ENCODE data around the gene YWHAE. TPM values are rescaled to one million over a fixed set of nuclear protein-coding genes. Genes with fewer than 3 reads are reported as not detected.

YWHAE gene
- total RNA-seq, 1 experiment from 2014 or later = 210 TPM

GRCh38 chr17:1322480-1322879, 77.5 kb downstream of the YWHAE start:
- intact Hi-C loops (cut with micrococcal nuclease) = no loop called here
- no peaks in the 10 kb centered on the region for H3F3A ChIP-seq (ENCODE audit: low read length, unreplicated experiment)
- ATAC-seq (no peak), DNase-seq (no peak)
- no peaks in the 10 kb centered on the region for H3K27me3 ChIP-seq (ENCODE audit: low read length)
- no peak overlapping the region for H3K4me2 ChIP-seq (ENCODE audit: low read length)
- no peaks in the 10 kb centered on the region for H3K9me3 ChIP-seq (ENCODE audit: low read length)
- no peak overlapping the region for H3K27ac ChIP-seq (ENCODE audit: low read length)
- H3K9me2 ChIP-seq (replicated peaks; ENCODE audit: low read length) = no peaks in the 10 kb centered on the region
- no peak overlapping the region for H3K4me3 ChIP-seq (ENCODE audit: low read length)
- POLR2A ChIA-PET (ENCODE audit: unreplicated experiment) = no interaction called here
- BruUV-seq (replicated peaks) = no TSS peak
- H3K4me1 ChIP-seq (ENCODE audit: insufficient read depth, low read length) = no peaks in the 10 kb centered on the region
- H3K9ac ChIP-seq (ENCODE audit: low read length) = no peak overlapping the region
- no peak overlapping the region for H2AFZ ChIP-seq (ENCODE audit: low read length)
- H3K79me2 ChIP-seq (ENCODE audit: low read length) = no peaks in the 10 kb centered on the region
- H4K20me1 ChIP-seq (ENCODE audit: low read length) = no peaks in the 10 kb centered on the region
- no peak for TF ChIP-seq EZH2 (IDR thresholded peaks at IDR 0.05; ENCODE audit: low read length, unreplicated experiment)
- no peak for TF ChIP-seq CTCF (conservative IDR thresholded peaks at IDR 0.05; ENCODE audit: low read depth, low read length)
- no peak for TF ChIP-seq EZH2phosphoT487 (IDR thresholded peaks at IDR 0.05; ENCODE audit: borderline replicate concordance, low read length)
- no peaks in the 10 kb centered on the region for H3K36me3 ChIP-seq (ENCODE audit: low read depth, low read length)
- CTCF ChIA-PET = no interaction called here

GRCh38 chr17:1322014-1322428, 78.0 kb downstream of the YWHAE start:
- Histone ChIP-seq H3K4me1 (ENCODE audit: insufficient read depth, low read length) (no peaks in the 10 kb centered on the region), H2AFZ (ENCODE audit: low read length) (no peak overlapping the region), H3K4me3 (ENCODE audit: low read length) (no peak overlapping the region), H3K79me2 (ENCODE audit: low read length) (no peaks in the 10 kb centered on the region), H3F3A (ENCODE audit: low read length, unreplicated experiment) (no peaks in the 10 kb centered on the region), H3K9ac (ENCODE audit: low read length) (no peak overlapping the region), H3K9me2 (replicated peaks; ENCODE audit: low read length) (no peaks in the 10 kb centered on the region), H3K4me2 (ENCODE audit: low read length) (no peak overlapping the region), H3K9me3 (ENCODE audit: low read length) (no peaks in the 10 kb centered on the region), H4K20me1 (ENCODE audit: low read length) (no peaks in the 10 kb centered on the region), H3K36me3 (ENCODE audit: low read depth, low read length) (no peaks in the 10 kb centered on the region), H3K27me3 (ENCODE audit: low read length) (no peaks in the 10 kb centered on the region), H3K27ac (ENCODE audit: low read length) (no peak overlapping the region)
- ATAC-seq = no peak
- POLR2A ChIA-PET (ENCODE audit: unreplicated experiment) = no interaction called here
- CTCF ChIA-PET = no interaction called here
- intact Hi-C loops (cut with micrococcal nuclease) = no loop called here
- no TSS peak for BruUV-seq (replicated peaks)
- TF ChIP-seq CTCF (conservative IDR thresholded peaks at IDR 0.05; ENCODE audit: low read depth, low read length) (no peak), EZH2phosphoT487 (IDR thresholded peaks at IDR 0.05; ENCODE audit: borderline replicate concordance, low read length) (no peak), EZH2 (IDR thresholded peaks at IDR 0.05; ENCODE audit: low read length, unreplicated experiment) (no peak)
- DNase-seq = no peak

- ATAC-seq (no peak), DNase-seq (no peak)
- no peaks in the 10 kb centered on the region for H3K79me2 ChIP-seq (ENCODE audit: low read length)
- ChIA-PET CTCF (interaction anchor here (0.6 kb wide), 1 partner anchor 1461 kb away, joined by 4 read pairs; no protein-coding TSS in a partner anchor), POLR2A (ENCODE audit: unreplicated experiment) (no interaction called here)
- H3F3A ChIP-seq (ENCODE audit: low read length, unreplicated experiment) = no peaks in the 10 kb centered on the region
- H3K4me3 ChIP-seq (ENCODE audit: low read length) = no peak overlapping the region
- no peaks in the 10 kb centered on the region for H4K20me1 ChIP-seq (ENCODE audit: low read length)
- H3K27ac ChIP-seq (ENCODE audit: low read length) = no peak overlapping the region
- H2AFZ ChIP-seq (ENCODE audit: low read length) = no peak overlapping the region
- no peak for TF ChIP-seq CTCF (conservative IDR thresholded peaks at IDR 0.05; ENCODE audit: low read depth, low read length)
- no peak for TF ChIP-seq EZH2 (IDR thresholded peaks at IDR 0.05; ENCODE audit: low read length, unreplicated experiment)
- no peak for TF ChIP-seq EZH2phosphoT487 (IDR thresholded peaks at IDR 0.05; ENCODE audit: borderline replicate concordance, low read length)
- H3K4me2 ChIP-seq (ENCODE audit: low read length) = no peak overlapping the region
- no peaks in the 10 kb centered on the region for H3K27me3 ChIP-seq (ENCODE audit: low read length)
- H3K4me1 ChIP-seq (ENCODE audit: insufficient read depth, low read length) = no peaks in the 10 kb centered on the region
- intact Hi-C loops (cut with micrococcal nuclease) = no loop called here
- no peak overlapping the region for H3K9ac ChIP-seq (ENCODE audit: low read length)
- H3K9me3 ChIP-seq (ENCODE audit: low read length) = no peaks in the 10 kb centered on the region
- H3K9me2 ChIP-seq (replicated peaks; ENCODE audit: low read length) = no peaks in the 10 kb centered on the region
- H3K36me3 ChIP-seq (ENCODE audit: low read depth, low read length) = no peaks in the 10 kb centered on the region
- BruUV-seq (replicated peaks) = no TSS peak
Observed at GRCh38 chr17:1315891-1316403, 84.1 kb downstream of the YWHAE start.

Data from PC-3 (cell line).